Kidney epithelial cell (primary cell): Measurements from ENCODE around the gene TECR. TPM values are rescaled to one million over a fixed set of nuclear protein-coding genes. Genes with fewer than 3 reads are reported as not detected.

Source experiments
- DNase-seq: peaks from one replicate; pipeline ENCODE4 v3.0.0-alpha.2; 2010; ENCODE audit warnings: low read depth
- H3K27me3 ChIP-seq: 2 replicates; pipeline ENCODE4 v1.6.0; 2011; ENCODE audit warnings: low read length; ENCODE audit not compliant: control insufficient read depth, insufficient read depth
- H3K36me3 ChIP-seq: 2 replicates; pipeline ENCODE4 v1.5.1; 2011; ENCODE audit warnings: low read length; ENCODE audit not compliant: control insufficient read depth, insufficient read depth
- H3K4me3 ChIP-seq: 2 replicates; pipeline ENCODE4 v1.5.1; 2011; ENCODE audit warnings: low read depth, mild to moderate bottlenecking, control low read depth, low read length
- total RNA-seq: library from RNA; depleted of rRNA; stranded (reverse); fragments of >200 nt; gene quantifications from 2 replicates; pipeline ENCODE4 v1.2.3, GENCODE V29; 2015
- TF ChIP-seq, protein P1 (sequence below): IDR thresholded peaks from 2 replicates; pipeline ENCODE4 v1.5.1; 2011; ENCODE audit warnings: mild to moderate bottlenecking, moderate library complexity, low read length, control low read depth, inconsistent platforms; ENCODE audit not compliant: insufficient read depth, poor library complexity, severe bottlenecking

TECR gene
- total RNA-seq, 1 donor from 2014 or later: 55.0 TPM

DNA sequence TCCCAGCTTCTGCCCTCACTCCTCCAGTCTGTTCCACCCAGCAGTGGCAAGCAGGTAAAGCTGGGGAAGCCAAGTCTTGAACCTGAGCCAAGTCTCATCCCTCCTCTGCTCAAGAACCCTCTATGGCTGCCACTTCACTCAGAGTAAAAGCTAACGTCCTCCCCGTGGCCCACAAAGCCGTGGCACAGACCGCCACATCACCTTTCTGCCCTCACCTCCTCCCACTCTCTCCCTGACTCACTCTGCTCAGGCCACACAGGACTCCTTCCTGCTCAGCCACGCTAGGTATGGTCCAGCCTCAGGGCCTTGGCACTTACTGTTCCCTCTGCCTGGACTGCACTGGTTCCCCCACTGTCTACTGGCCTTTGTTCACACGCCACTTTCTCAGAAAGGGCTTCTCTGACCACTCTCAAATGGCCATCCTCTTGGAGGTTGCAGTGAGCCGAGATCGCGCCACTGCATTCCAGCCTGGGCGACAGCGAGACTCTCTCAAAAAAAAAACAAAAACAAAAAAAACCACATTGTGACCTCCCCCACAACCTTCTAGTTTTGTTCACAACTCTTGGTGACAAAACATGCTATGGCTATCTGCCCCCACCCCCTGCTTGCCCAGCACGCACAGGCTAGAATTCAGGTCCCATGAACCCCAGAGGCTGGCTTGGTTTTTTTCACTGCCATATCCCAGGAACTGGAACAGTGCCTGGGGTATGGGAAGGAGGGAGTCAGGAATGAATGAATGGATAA lies 26.7 kb downstream of the TECR start:
- H3K4me3 ChIP-seq: no peak overlapping the region
- no peaks in the 10 kb centered on the region for H3K36me3 ChIP-seq
- DNase-seq: no peak
- TF ChIP-seq, protein P1, sequence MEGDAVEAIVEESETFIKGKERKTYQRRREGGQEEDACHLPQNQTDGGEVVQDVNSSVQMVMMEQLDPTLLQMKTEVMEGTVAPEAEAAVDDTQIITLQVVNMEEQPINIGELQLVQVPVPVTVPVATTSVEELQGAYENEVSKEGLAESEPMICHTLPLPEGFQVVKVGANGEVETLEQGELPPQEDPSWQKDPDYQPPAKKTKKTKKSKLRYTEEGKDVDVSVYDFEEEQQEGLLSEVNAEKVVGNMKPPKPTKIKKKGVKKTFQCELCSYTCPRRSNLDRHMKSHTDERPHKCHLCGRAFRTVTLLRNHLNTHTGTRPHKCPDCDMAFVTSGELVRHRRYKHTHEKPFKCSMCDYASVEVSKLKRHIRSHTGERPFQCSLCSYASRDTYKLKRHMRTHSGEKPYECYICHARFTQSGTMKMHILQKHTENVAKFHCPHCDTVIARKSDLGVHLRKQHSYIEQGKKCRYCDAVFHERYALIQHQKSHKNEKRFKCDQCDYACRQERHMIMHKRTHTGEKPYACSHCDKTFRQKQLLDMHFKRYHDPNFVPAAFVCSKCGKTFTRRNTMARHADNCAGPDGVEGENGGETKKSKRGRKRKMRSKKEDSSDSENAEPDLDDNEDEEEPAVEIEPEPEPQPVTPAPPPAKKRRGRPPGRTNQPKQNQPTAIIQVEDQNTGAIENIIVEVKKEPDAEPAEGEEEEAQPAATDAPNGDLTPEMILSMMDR: no peak
- H3K27me3 ChIP-seq: no peaks in the 10 kb centered on the region

DNA sequence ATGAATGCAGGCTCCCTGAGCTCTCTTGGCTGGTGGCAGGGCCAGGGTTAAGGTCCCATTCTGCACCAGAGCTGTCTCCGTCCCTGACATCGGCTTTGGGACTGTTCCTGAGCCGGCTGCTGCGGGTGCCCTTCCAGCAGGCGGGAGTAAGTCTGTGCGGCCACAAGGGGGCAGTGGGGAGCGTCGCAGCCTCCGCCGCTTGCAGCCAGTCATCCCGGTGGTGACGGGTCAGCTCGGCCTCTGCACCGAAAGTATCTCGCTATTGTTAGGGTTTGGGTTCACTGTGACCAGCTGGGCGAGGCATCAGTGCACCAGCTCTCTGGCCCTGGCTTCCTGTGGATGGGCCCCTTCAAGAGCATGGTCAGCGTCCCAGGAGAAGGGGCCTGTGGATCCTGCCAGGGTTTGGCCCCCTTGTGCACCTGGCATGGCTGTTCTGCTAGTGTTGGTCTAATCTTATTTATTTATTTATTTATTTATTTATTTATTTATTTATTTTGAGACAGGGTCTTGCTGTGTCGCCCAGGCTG lies 27.3 kb downstream of the TECR start:
- no peaks in the 10 kb centered on the region for H3K36me3 ChIP-seq
- no peaks in the 10 kb centered on the region for H3K27me3 ChIP-seq
- no peak overlapping the region for H3K4me3 ChIP-seq
- DNase-seq: no peak
- TF ChIP-seq, protein P1: peak; percentile 97

DNA sequence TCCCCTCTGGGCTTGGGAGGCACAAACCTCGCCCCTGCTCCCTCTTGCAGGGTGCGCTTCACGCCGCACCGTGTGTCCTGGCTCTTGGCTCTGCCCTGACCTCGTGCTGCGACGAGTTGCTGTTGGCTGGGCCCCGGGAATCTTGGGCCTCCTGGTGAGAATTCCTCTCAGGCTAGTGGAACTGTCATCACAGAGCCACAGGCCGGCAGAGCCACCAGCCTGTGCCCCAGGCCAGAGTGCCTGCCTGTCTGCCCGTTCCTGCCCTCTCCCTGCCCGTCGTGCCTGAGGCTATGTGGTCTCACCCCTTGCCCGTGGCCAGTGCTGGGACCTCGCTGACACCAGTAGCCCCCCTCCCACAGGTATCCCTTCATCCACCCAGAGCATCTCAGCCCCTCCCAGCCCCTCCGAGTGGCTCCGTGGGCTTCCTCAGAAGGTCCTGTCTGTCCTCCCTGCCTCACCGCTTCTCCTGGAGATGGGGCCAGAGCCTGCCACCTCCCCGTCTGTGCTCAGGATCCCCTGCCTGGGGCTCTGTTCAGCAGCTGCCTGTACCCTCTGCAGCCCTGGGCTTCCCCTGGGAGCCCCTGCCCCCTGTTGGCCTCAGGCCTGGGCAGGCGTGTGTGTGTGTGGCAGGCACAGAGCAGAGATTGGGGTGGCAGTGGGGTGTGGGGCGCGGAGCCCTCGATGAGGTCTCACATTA lies 29.1 kb downstream of the TECR start:
- H3K36me3 ChIP-seq: no peaks in the 10 kb centered on the region
- no peaks in the 10 kb centered on the region for H3K27me3 ChIP-seq
- no peak overlapping the region for H3K4me3 ChIP-seq
- TF ChIP-seq, protein P1: no peak
- no peak for DNase-seq

DNA sequence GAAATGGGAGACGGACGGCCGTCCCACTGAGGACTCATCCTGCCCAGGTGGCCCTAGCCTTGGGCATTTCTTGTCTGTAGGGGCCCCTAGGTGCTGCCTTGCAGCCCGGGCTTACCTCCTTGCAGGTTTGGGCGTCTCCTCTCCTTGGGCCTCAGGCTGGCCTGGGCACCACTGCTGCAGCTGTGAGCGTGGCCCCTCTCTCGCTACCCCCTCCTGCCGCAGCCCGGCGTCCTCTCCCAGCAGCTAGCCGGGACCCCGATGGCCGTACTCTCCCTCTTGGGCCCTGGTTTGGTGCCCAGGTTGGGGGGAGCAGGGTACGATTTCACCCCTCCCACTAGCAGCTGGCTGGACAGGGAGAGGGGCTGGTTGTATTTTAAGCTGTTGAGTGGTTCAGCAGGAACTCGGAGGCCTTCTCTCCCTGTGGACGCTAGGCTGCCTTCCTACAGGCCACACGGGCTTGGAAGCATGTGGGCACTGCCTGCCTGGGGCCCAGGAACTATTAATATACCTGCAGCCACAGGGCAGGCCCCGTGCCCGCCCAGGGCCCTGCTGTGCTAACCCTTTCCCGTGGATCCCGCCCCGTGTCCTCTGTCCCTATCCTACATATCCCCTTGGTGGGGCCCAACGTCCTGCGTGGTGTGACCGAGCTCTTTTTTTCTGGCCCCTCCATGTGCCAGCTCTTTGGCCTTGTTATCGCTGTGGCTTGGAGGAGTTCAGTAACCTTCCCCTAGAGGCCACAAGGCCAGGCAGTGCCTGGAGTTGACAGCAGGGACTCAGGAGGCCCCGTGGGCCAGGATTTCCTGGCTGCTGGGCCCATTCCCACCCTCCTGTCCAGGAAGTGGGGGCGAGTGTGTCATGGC lies 30.8 kb downstream of the TECR start:
- DNase-seq: no peak
- TF ChIP-seq, protein P1: no peak
- H3K4me3 ChIP-seq: no peak overlapping the region
- H3K27me3 ChIP-seq: no peaks in the 10 kb centered on the region
- no peaks in the 10 kb centered on the region for H3K36me3 ChIP-seq

DNA sequence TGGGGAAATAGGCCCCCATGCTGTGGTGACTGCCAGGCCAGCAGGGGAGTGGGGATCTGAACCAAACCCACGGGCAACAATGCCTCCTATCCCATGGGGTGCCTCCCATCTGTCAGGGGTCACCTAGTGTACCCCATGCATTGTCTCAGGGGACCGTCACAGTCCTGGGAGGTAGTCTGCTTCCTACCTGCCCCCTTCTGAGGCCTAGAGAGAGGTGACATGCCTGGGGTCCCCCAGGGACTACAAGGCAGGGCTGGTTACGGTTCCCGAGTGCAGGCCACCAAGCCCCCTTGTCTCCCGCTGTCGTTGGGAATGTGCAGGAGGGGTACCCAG lies 31.3 kb downstream of the TECR start:
- TF ChIP-seq, protein P1: no peak

More for the DNA sequence above, 31.3 kb downstream of the TECR start:
- Histone ChIP-seq H3K4me3 (no peak overlapping the region), H3K27me3 (no peaks in the 10 kb centered on the region), H3K36me3 (no peaks in the 10 kb centered on the region)
- DNase-seq: no peak
